HPDE6-E6E7 (cell line): ENCODE measurements around the gene EFHD1.

Experiments used
- DNase-seq: peaks from one replicate; pipeline ENCODE4 v3.0.0; 2011; ENCODE audit warnings: missing footprints; ENCODE audit errors: extremely low spot score

Gene EFHD1, protein sequence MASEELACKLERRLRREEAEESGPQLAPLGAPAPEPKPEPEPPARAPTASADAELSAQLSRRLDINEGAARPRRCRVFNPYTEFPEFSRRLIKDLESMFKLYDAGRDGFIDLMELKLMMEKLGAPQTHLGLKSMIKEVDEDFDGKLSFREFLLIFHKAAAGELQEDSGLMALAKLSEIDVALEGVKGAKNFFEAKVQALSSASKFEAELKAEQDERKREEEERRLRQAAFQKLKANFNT

DNA sequence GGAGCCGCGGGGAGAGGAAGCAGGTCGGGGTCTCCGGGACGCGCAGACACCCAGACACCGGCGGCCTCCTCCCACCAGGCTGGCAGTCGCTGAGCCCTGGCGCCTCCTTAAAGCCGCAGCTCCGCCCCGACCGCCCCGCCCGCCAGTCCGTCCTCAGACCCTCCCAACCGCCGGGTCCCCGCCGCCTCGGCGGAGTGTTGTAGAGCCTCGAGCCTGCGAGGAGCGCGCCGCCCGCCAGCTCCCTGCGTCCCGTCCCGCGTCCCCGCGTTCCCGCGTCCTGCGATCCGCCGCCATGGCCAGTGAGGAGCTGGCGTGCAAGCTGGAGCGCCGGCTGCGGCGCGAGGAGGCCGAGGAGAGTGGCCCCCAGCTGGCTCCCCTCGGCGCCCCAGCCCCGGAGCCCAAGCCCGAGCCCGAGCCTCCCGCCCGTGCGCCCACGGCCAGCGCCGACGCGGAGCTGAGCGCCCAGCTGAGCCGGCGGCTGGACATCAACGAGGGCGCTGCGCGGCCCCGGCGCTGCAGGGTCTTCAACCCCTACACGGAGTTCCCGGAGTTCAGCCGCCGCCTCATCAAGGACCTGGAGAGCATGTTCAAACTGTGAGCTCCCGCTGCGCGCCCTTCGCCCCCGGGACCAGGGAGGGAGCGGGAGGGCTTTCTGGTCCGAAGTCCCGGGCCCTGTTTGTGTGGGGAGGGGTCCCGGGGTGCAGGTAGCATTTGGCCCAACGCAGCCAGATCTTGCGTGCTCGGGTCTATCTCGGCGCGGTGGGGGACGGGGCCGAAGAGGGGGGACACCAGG, at the start of gene EFHD1:
EFHD1 (plus strand) TSS at position 192 of the 793 bp plus-strand sequence; CDS start at position 293, 101 bp downstream.
- DNase-seq = no peak

DNA sequence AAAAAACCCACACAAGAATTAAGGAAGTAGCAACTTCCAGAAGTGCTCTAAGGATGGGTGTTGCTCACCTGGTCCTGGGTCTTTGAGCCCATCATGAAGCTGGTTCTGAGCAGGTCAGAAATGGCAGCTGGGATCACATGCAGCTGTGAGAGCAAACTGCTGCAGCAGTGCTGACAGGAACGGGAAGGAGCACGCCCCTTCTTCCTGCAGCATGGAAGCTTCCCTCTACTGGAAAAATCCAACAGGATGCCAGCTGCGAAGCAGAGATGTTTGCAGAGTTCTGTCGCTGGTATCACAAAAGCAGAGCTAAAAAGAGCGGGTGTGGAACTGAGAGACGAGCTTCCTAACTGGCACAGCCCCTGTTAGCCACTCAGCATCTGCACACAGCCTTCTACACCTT, 49.2 kb upstream of the EFHD1 start:
- DNase-seq = no peak

DNA sequence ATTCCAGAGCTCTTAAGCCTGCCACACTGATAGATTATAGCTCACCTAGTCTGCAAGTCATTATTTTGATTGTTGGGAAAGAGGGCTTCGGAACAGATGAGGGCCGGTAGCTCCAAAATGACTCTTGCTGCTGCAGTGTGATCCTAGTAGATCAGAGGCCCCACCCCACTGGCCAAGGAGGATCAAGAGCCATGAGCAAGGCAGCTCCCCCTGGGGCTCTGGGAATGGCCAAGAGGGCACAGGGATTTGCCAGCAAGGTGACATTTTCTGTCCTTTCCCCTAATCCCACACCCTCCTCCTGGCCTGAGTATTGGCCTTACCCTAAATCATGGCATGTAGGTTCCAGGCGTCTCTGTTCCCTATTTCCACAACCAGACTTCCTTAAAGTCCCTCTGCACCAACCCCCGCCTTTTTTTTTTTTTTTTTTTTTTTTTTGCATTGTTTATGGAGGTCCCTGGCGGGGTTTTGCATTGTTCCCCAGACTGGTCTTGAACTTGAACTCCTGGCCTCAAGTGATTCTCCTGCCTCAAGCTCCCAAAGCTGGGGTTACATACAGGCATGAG, 46.4 kb upstream of the EFHD1 start:
- no peak for DNase-seq

DNA sequence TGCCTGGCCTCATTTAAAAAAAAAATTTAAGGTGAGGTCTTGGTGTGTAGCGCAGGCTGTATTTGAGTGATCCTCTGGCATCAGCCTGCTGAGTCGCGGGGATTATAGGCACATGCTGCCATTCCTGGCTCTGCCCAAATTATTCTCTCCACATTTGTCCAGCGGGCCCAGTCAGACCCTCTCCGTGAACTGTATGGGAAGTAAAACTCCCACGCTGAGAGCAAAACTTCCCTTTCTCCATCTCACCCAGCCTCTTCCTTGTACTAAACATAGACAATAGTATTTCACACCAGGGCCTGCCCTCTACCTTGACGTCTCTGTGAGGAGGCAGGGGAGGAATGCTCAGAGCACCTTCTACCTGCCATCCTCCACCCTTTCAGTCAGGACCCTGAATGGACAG, 45.9 kb upstream of the EFHD1 start:
- DNase-seq = no peak

DNA sequence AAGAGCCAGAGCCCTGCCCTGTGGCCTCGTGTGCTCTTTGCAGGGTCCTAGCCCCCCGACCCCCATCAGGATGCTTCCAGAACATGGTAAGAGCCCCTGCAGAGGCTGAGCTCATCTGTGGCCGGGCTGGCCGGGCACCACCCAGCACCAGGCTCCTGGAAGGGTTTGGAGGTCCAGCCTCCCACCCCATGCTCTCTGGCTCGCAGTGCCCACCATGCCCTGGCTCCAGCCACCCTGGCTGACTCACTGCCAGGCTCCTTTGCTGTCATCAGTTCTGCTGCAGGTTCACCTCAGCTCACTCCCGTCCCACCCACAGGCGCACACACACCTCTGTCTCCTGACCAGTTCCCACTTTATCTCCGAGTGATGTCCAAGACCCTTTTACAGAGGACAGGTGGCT, 45.4 kb upstream of the EFHD1 start:
- DNase-seq = no peak

DNA sequence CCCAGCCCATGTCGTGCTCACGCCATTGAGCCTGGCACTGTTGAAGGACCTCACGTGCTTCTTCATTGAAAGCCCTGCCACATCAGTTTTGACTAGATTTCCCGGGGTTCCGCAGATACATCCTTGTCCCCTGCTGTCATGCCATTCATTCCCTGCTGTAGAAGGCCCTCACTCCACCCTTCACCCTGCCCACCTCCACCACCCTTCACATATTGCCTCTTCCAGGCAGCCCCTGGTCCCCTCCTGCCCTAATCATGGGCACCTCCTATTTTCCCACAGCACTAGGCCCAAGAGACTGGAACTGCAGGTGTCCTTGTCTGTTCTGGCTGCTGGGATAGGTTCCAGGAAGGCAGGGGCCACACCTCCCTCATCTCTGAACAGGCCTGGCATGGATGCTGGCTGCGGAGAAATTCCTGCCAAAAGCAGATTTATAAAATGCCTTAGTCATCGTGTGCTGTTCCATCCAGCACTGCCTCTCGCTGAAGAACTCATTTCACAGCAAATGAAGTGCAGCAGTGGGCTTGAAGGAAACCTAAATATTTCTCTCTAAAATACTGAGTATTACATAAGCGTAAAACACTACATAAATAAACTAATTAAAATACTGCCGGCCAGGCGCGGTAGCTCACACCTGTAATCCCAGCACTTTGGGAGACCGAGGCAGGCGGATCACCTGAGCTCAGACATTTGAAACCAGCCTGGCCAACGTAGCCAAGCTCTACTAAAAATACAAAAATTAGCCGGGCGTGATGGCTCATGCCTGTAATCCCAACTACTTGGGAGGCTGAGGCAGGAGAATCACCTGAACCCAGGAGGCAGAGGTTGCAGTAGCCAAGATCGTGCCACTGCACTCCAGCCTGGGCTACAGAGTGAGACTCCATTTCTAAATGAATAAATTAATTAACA, 44.5 kb upstream of the EFHD1 start:
- peak; percentile 54 for DNase-seq

DNA sequence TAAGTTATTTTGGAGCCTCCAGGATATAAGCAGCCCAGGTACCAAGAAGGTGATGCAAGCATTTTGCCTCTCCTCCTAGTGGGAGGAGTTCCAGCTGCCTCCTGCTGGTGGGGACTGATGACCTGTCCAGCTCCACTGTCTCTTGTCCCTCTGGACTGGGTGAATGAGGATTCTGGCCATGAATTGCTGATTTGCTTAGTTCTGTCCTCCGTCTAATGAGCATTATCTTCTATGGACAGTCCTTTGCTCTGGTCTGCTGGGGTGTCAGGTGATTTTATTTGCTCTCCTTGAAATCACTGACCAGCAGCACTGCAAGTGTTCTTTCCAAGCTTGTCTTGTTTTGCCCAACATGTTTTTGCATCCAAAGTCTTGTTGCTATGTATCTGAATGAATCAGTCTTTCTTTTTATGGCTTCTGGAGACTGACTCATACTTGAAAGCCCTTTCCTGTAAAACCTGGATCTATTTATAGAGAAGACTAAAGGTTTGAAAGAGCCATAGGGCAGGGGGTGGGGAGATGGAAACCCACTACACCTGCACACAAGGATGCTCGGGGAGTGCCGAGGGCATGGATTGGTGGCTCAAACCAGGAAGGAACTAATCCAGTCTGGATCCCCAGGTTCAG, 40.5 kb upstream of the EFHD1 start:
- peak; percentile 79 for DNase-seq

DNA sequence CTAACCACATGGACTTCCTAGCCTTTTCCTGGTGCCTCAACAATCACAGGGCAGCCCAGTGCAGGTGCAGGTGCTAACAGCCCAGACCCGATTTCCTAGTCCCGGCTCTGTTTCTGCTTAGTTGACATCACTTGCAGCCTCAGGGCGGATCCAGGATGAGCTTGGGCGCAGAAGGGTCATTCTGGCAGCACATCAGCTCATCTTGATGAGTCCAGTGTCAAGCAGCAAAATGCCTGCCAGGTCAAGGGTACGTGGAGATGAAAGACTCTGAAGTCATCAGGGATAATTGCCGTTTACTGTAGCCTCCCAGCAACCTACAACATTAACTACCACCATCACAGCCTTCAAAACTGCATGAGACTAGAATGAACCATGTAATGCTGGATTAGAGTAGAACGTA, 39.4 kb upstream of the EFHD1 start:
- no peak for DNase-seq

DNA sequence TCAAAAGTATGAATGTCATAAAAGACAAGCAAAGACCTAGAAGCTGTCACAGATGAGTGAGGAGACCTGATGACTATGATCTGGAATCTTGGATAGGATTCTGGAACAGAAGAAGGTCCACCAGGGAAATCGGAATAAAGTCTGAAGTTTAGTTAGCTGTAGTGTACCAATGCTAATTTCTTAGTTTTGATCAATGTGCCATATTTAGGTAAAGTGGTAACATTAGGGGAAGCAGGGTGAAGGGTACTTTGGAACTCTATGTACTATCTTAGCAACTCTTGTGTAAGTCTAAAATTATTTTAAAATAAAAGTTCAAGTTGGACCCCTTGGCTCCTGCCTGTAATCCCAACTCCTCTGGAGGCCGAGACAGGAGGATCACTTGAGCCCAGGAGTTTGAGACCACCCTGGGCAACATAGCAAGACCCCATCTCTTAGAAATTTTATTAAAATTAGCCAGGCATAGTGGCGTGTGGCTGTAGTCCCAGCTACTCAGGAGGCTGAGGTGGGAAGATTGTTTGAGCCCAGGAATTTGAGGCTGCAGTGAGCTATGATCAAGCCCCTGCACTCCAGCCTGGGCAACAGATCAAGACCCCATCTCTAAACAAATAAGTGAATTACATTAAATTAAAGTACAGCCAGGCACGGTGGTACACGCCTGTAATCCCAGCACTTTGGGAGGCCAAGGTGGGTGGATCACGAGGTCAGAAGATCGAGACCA, 35.9 kb upstream of the EFHD1 start:
- no peak for DNase-seq

DNA sequence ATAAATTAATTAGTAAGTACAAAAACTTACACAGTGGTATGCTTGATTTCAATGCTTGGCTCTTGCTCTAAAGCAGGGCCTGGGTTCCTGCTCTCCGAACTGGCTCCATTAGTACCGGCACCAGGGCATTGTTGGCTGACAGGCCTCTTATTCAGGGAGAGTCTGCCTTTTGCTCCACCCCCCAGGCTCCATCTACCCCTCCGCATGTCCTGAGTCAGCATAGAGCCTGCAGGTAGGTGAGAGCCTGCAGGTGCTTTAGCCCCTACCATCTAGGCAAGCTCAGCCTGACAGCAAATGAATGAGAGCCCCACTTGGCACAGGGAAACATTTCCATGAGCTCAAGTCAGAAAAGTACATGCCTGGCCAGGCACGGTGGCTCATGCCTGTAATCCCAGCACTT, 35.1 kb upstream of the EFHD1 start:
- DNase-seq = no peak

DNA sequence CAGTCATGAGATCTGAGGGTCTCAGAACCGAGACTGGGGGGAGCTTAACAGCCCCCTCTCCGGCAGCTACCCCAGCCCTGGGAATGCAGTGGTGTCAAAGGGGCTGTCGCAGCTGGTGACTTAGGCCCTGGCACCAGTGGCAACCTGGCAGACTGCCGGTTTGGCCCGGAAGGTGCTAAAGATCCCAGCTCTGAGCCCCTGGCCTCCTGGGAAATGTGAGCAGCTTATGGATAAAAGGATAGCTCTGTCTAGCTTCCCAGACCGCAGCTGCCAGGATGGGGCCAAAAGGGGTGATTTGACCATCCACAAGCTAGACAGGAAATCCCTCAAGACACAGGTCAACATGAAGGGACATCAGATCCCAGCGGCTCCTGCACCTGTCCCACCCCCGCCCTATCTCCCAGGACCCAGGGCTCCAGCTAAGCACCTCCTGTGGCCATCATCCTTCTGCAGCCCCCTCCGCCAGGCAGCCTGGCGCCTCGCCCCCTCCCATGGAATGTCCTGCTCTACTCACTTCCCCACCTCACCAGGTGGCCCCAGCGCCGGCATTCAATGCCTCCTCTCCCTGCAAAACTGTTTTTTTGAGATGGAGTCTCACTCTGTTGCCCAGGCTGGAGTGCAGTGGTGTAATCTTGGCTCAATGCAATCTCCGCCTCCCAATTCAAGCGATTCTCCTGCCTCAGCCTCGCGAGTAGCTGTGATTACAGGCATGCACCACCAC, 33.2 kb upstream of the EFHD1 start:
- no peak for DNase-seq

DNA sequence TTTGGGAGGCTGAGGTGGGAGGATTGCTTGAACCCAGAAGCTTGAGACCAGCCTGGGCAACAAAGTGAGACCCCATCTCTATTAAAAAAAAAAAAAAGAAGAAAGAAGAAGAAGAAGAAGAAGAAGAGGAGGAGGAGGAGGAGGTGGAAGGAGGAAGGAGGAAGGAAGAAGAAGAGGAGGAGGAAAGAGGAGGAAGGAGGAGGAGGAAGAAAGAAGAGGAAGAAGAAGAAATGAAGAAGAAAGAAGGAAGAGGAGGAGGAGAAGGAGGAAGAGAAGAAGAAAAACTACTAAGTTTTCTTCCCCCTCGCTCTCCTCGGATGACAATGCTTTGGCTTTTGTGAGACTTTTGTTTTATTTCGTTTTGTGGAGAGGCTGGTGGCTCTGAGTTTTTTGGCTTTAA, 30.1 kb upstream of the EFHD1 start:
- no peak for DNase-seq

DNA sequence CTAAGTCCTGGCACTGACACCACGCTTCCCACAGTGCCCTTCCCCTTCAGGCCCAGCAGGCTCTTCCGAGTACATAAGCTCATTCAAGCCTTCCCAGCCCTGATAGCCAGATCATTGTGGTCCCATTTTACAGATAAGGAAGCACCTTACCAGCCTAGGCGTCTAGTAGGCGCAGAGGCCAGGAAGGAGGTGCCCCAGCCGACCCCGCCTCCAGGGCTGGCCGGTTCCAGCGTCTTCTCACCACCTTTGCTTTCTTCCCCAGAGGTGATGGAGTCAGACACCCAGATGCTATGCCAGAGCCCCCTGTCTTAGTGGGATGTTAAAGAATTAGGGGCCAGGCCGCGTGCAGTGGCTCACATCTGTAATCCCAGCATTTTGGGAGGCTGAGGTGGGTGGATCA, 28.9 kb upstream of the EFHD1 start:
- no peak for DNase-seq

DNA sequence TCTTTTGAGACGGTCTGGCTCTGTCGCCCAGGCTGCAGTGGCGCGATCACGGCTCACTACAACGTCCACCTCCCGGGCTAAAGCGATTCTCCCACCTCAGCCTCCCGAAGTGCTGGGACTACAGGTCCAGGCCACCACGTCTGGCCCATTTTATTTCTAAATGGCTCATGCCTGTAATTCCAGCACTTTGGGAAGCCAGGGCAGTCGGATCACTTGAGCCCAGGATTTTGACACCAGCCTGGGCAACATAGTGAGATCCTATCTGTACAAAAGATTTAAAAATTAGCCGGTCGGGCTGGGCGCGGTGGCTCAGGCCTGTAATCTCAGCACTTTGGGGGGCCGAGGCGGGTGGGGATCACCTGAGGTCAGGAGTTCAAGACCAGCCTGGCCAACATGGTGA, 26.4 kb upstream of the EFHD1 start:
- DNase-seq = no peak

DNA sequence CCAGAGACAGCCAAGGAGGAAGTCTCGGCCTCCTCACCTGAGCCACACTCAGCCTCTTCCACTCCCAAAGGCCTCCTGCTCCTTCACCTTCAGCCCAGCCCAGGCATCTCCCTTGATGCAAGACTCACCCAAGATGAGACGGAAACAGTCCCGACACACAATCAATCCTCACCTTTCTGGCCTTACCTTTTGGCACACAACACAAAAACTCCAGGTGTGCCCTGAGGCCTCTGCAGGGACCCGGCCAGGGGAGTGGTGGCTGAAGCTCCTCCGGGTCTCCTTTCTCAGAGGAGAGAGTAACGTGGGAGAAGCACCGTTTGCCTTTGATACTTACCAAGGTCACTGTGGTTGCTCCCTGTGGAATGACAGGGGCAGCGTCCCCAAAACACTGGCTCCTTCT, 23.8 kb upstream of the EFHD1 start:
- DNase-seq = no peak

DNA sequence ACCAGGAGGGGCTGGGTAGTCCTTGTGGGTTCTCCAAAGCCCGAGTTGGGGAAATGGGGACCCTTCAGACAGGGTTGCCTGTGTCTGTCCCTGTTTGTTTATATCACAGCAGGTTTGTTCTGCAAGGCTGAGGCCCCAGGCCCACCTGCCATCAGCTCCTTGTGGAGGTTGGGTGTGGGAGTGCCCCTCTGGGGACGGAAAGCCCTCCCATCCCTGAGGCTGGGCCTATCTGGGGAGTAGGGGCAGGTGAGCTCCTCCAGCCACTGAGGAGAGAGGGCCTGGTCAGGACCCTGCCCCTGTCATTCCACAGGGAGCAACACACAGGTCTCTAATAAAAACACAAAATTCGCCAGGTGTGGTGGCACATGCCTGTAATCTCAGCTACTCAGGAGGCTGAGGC, 23.3 kb upstream of the EFHD1 start:
- DNase-seq = no peak

DNA sequence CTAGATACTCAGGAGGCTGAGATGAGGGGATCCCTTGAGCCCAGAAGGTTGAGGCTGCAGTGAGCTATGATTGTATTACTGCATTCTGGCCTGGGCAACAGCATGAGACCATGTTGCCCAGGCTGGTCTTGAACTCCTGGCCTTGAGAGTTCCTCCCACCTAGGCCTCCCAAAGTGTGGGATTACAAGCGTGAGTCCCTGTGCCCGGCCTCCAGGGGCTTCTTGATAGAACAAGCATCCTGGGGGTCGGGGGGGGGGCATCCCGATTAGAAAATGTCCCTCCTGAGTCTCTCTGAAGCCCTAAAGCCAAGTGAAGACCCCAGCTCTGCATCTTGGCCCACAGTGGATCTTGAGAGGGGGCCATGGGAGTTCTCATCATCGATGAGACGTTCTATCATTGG, 22.3 kb upstream of the EFHD1 start:
- no peak for DNase-seq

DNA sequence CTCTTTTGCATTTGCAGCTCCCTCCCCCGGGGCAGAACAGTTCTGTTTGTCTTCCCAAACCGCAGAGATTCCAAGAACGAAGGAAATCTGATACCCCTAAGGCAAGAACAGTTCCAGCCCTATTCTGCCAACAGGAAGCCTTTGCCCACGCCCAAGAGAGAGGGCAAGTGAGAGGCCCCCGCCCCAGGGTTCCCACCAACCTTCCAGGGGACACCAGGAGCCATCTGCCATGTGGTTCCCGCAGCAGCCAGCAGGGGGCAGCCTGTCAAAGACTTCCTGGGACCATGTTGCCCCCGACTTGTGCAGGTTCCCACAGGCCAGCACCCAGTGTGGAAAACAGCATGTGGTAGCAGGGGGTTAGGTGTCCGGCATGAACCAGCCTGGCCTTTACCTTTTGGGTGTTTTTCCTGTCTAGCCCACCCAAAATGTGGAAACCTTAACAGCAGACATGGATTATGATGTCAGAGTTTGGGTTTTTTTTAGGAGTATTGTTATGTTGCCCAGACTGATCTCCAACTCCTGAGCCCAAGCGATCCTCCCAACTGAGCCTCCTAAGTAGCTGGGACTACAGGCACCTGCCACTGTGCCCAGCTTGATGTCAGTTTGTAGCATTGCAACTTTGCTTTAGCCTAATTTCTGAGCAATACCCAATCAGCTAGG, 21.7 kb upstream of the EFHD1 start:
- peak; percentile 72 for DNase-seq

DNA sequence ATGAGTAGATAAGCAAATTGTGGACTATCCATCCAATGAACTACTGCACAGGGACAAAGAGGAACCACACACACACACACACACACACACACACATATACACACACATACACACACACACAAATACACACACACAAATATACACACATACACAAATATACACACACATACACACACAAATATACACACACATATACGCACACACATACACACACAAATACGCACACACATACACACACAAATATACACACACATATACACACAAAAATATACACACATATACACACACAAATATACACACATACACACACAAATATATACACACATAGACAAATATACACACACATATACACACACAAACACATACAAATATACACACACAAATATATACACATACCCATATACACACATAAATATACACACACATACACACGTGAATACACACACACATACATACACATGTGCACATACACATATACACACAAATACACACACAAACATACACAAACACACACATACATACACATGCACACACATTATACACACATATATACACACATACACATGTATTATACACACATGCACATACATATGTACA, 19.8 kb upstream of the EFHD1 start:
- DNase-seq = no peak
